Measurements from ENCODE around the gene KRTAP12-2.
"Not testable (repeated sequence)": the region's sequence is repeated elsewhere in the genome, so short reads cannot be mapped to it uniquely, and the experiment has no call there.

Gene KRTAP12-2

DNA sequence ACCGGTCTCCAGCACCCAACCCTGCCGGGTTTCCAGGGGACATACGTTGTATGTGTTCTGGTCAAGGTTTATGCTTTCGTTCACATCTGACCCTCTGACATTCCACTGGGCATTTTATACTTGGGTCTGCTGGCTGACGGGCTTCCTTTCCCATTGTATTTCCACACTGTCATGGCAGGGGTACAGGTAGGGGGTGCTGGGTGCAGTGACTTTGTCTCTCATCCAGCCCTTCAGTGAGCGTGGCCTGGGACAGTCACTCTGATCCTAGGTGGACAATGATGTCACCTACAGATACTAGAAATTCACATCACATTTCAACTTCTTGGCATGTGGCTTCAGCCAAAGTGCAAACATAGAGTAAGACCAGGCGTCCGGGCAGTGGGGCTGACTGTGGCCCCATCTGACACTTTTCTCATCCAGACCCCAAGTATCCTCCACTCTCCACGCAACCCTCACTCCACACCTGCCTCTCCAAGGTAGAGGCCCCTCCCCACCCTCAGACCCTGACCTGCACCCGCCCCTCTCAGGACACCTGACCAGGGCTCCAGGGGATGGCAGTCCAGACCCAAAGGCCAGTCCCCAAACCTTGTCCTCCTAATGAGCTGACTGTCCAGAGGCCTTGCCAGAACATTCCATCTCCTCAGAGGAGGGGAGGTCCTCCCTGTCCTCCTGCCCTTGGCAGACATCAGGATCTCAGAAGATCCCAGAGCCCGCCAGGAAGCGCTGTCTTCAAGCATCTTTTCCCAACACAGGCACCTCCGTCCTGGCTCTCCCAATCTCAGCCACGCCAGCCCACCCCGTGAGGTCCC, 30.3 kb downstream of the KRTAP12-2 start:
- DNase-seq (ENCODE audit: extremely low spot score, insufficient read length, low read depth) (no peak), FAIRE-seq (no peak)

DNA sequence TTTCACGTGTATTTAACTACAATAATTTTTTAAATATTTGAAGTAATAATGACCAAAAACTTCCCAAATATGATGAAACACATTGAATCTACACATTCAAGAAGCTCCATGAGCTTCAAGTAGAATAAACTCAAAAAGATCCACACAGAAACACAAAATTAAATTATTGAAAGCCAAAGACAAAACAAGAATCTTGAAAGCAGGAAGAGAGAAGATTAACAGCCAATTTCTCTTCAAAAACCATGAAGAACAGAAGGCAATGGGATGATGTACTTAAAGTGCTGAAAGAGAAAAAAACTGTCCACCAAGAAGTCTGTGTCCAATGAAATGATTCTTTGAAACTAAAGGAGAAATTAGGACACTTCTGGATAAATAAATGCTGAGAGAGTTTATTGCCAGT, 34.7 kb downstream of the KRTAP12-2 start:
- FAIRE-seq (no peak), DNase-seq (ENCODE audit: extremely low spot score, insufficient read length, low read depth) (no peak)

DNA sequence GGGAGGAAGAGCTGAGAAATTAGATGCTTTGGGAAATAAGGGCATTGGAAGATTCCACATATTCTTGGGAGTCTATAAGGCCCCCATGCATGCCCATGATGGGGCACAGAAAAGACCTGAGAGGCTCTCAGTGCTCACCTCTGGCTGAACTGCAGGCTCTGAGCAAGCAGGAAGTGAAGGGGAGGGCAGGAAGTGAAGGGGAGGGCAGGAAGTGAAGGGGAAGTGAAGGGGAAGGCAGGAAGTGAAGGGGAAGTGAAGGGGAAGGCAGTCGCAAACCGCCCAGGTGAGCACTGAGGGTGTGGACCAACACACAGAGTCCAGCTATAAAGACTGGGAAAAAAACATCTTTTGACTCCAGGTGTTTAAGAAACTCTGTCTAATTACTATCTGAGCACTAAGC, 36.3 kb downstream of the KRTAP12-2 start:
- no peak for FAIRE-seq
- no peak for DNase-seq (ENCODE audit: extremely low spot score, insufficient read length, low read depth)

DNA sequence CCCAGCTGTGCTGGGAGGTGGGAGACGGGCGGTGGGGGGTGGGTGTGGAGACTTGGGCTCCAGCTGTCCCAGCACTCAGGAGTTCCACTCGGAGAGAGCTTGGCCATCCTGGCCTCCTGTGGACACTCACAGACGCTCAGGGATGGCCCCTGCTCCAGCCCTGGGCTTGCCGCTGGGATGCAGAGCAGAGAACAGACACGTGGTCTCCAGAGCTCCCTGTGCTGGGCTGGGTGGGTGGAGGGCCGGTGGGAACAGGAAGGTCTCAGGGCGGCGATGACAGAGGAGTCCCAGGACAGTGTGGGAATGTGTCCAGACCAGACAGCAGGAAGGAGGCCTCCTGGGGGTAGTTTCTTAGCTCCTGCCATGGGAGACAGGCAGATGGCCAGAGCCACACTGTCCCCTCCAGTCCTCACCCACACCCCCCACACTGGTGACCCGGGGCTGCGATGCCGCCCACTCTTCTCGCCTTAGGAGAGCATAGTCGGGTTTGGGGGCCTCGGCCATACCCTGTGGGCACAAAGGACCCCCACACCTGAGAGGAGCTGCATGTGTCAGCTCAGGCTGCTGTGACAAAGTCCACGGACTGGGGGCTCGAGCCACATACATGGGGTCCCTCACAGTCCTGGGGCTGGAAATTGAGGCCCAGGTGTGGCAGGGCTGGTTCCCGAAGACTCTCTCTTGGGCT, 37.9 kb downstream of the KRTAP12-2 start:
- no peak for DNase-seq (ENCODE audit: extremely low spot score, insufficient read length, low read depth)
- FAIRE-seq, result no peak

DNA sequence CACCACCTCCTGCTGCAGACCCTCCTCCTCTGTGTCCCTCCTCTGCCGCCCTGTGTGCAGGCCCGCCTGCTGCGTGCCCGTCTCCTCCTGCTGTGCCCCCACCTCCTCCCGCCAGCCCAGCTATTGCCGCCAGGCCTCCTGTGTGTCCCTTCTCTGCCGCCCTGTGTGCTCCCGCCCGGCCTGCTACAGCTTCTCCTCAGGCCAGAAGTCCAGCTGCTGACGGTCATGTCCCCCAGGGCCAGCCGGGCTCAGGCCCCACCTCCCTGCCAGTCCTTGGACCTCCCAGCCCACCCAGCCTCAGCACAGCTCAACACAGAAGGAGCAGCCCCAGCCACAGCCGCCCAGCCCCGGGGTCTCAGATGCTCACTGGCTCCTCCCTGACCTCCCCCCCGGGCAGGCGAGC, 38.9 kb downstream of the KRTAP12-2 start:
- FAIRE-seq; DNase-seq (ENCODE audit: extremely low spot score, insufficient read length, low read depth): not testable (repeated sequence)

DNA sequence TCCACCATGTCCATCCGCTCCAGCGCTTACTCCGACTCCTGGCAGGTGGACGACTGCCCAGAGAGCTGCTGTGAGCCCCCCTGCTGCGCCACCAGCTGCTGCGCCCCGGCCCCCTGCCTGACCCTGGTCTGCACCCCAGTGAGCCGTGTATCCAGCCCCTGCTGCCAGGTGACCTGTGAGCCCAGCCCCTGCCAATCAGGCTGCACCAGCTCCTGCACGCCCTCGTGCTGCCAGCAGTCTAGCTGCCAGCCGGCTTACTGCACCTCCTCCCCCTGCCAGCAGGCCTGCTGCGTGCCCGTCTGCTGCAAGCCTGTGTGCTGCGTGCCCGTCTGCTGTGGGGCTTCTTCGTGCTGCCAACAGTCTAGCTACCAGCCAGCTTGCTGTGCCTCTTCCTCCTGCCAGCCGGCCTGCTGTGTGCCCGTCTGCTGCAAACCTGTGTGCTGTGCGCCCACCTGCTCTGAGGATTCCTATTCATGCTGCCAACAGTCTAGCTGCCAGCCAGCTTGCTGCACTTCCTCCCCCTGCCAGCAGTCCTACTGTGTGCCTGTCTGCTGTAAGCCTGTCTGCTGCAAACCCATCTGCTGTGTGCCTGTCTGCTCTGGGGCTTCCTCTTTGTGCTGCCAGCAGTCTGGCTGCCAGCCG, 39.4 kb downstream of the KRTAP12-2 start:
- not testable (repeated sequence) for FAIRE-seq; DNase-seq (ENCODE audit: extremely low spot score, insufficient read length, low read depth)

DNA sequence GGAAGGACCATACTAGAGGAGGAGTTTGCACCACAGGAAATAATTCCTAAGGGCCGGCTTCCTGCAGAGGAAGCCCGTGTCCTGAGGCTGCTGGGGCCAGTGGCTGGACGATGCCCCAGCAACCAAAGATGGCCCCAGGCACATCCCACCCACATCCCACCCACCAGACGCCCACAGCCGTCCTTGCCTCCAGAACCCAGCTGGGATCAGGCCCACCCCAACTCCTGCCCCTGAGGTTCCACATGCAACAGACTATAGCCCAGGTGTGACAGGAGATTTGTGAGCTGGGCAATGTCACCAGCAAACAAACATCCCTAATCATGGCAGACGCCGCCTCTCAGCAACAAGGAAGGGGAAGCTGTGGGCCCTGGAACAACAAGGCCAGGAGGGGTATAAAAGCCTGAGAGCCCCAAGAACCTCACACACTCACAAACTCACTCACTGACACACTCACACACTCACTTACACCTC, 40.0 kb downstream of the KRTAP12-2 start, which contains the start of gene KRTAP10-9:
TSS of gene KRTAP10-9 (plus strand) at position 421 of the 471 bp plus-strand sequence. CDS start 79 bp downstream, outside the sequence.
- no peak for FAIRE-seq
- DNase-seq (ENCODE audit: extremely low spot score, insufficient read length, low read depth), result no peak

DNA sequence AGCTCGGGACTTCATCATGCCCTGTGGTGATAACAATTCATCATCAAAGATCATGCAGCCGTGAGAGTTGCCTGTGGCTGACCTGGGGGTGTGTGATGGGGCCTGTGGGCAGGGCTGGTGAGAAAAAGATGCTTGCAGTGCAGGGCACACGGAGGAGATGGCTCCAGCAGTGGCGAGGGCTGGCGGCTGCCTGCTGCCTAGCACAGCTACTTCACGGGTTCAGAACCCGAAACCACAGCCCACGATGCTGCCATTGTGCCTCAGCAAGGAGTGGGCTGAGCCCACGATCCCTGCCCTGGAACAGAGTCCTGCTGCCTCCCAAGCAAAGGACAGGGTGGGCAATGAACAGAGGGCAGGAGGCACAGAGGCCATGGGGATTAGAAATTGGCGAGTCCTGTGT, 40.5 kb downstream of the KRTAP12-2 start:
- no peak for FAIRE-seq

DNA sequence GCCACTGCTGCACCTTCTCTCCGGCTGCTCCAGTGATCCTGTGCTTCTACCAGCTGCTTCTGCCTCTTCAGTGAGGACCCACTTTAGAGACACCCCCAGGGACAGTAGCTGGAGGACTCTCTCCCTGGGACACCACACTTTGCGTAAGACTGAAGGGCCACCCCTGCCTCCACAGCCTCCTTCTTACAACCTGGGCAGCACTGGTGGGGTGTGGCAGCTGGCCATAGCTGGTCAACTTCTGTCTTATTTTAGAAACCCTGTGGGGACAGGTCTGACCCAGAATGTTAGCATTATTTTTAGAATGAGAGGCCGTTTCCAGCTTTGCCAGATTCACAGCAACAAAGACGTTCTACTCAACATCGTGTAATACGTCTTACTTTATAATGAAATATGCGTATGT, 41.0 kb downstream of the KRTAP12-2 start:
- FAIRE-seq, result no peak
- no peak for DNase-seq (ENCODE audit: extremely low spot score, insufficient read length, low read depth)

More for the DNA sequence above, 40.5 kb downstream of the KRTAP12-2 start:
- no peak for DNase-seq (ENCODE audit: extremely low spot score, insufficient read length, low read depth)

DNA sequence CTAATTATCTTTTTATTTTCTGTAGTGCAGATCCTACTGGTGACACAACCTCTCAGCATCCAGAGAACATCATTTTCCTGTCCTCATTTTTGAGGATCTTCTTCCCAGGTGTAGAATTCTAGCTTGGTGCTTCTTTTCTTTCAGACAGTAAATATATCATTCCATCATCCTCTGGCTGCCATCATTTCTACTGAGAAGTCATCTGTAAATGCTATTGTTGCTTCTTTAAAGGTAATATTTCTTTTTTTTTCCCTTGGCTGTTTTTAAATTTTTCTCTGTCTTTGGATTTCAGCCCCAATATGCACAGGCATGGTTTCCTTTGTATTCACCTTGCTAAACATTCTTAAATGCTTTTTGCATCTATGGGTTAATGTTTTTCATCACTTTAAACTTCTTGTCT, 43.2 kb downstream of the KRTAP12-2 start:
- DNase-seq (ENCODE audit: extremely low spot score, insufficient read length, low read depth), result no peak
- FAIRE-seq, result no peak

DNA sequence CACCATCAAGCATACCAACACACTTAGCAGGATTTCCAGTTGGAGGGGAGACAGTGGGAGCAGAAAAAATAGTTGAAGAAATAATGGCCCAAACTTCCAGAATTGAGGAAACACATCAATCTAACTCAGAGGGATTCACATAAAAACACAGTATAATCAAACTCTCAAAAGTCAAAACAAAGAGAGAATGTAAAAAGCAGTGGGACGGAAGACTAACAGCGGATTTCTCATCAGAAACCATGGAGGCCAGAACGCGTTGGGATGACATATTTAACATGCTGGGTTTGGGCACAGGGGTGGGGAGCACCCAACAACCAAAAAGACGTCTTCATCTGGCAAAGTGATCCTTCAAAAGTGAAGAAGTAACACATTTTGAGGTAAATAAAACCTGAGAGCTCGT, 46.8 kb downstream of the KRTAP12-2 start:
- no peak for DNase-seq (ENCODE audit: extremely low spot score, insufficient read length, low read depth)
- no peak for FAIRE-seq

DNA sequence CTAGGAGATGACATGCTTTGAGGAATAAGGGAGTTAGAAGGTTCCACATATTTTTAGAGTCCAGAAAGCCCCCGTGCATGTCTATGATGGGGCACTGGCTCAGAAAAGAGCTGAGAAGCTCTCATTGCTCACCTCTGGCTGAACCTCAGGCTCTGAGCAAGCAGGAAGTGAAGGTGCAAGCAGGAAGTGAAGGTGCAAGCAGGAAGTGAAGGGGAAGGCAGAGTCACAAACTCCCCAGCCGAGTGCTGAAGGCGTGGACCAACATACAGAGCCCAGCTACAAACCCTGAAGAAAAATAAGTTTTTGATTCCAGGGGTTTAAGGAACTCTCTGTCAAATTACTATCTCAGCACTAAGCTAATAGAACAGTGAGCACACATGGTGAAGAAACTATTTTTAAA, 47.8 kb downstream of the KRTAP12-2 start:
- FAIRE-seq, result no peak
- DNase-seq (ENCODE audit: extremely low spot score, insufficient read length, low read depth), result no peak

DNA sequence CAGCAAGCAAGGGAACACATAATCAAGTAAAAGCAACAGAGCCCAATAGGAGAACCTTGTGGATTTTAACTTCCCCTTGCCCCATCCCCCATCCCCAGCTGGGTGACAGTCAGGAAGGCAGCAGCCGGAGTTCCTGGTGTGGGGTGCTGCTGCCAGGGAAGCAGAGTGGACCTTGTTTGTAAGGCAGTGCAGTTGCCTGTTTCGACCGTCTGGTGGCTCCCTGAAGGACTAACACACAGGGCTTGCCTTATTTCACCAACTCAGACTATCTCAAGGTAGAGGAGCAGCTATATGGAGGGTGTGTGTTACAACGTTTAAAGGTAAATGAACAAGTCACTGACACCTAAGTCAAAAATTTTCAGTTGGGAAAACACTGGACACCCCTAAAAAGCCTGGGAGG, 48.2 kb downstream of the KRTAP12-2 start:
- DNase-seq (ENCODE audit: extremely low spot score, insufficient read length, low read depth) (no peak), FAIRE-seq (no peak)

DNA sequence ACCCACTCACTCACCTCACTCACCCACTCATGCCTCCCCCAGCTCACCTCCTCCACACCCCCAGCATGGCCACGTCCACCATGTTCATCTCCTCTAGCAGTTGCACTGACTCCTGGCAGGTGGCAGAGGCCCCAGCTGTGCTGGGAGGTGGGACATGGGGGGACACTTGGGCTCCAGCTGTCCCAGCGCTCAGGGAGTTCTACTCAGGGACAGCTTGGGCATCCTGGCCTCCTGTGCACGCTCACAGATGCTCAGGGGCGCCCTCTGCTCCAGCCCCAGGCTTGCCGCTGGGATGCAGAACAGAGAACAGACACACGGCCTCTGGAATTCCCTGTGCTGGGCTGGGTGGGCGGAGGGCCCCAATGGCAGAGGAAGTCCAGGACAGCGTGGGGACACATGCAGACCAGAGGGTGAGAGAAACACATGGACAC, 49.6 kb downstream of the KRTAP12-2 start:
- FAIRE-seq, result no peak
- no peak for DNase-seq (ENCODE audit: extremely low spot score, insufficient read length, low read depth)

DNA sequence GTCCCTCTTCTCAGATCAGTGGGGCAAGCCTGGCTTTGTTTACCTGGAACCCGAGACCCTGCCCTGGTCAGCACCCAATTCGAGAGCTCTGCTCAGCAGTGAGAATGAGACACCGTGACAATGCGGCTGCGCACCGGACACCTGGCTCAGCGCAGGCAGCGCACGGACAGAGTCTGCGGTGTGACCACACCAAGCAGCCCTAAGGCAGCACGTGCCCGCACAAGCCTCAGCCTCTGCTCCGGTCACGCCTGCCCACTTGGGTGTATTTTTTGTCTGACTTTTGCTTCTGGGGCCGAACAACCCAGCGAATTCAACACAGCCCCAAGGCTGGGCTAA, 50.2 kb downstream of the KRTAP12-2 start:
- FAIRE-seq, result no peak
- no peak for DNase-seq (ENCODE audit: extremely low spot score, insufficient read length, low read depth)
